ENCODE data around the gene UTP18. TPM values are rescaled to one million over a fixed set of nuclear protein-coding genes. Genes with fewer than 3 reads are reported as not detected.
"Not testable (repeated sequence)": the region's sequence is repeated elsewhere in the genome, so short reads cannot be mapped to it uniquely, and the experiment has no call there.

Gene UTP18
- total and polyA plus RNA-seq, 4 donors, result 12.0 to 21.0 (median 17.0) TPM

- Histone ChIP-seq H3K27ac (ENCODE audit: low read depth in 1 of 2, low read length in 2 of 2) (no peak overlapping the region), H3K27me3 (ENCODE audit: control insufficient read depth in 1 of 2, insufficient read depth in 2 of 2, low read length in 1 of 2) (no peaks in the 10 kb centered on the region), H3K36me3 (ENCODE audit: control insufficient read depth in 1 of 2, insufficient read depth in 2 of 2, low read length in 1 of 2) (peaks cover 0 to 4% of the 10 kb centered on the region in 2 donors), H3K9me3 (ENCODE audit: control insufficient read depth, low read length) (no peaks in the 10 kb centered on the region), H3K4me3 (ENCODE audit: low read length in 2 of 2) (no peak overlapping the region), H3K4me1 (ENCODE audit: control insufficient read depth in 1 of 2, insufficient read depth in 2 of 2, low read length in 2 of 2) (no peaks in the 10 kb centered on the region)
- 50% methylated on average over 10 of the region's 10 CpGs for WGBS, 2 donors
- ATAC-seq (ENCODE audit: low FRiP score) (no peak), DNase-seq (no peak)
- intact Hi-C loops (cut with DNase I), result loop anchor here (10.0 kb wide), 1 partner anchor 236 kb away; no protein-coding TSS in a partner anchor
These were observed 38.4 kb downstream of the UTP18 start for GRCh38 chr17:51298508-51299371.

- Histone ChIP-seq H3K27ac (ENCODE audit: low read depth in 1 of 2, low read length in 2 of 2) (no peak overlapping the region), H3K4me3 (ENCODE audit: low read length in 2 of 2) (no peak overlapping the region), H3K27me3 (ENCODE audit: control insufficient read depth in 1 of 2, insufficient read depth in 2 of 2, low read length in 1 of 2) (no peaks in the 10 kb centered on the region), H3K4me1 (ENCODE audit: control insufficient read depth in 1 of 2, insufficient read depth in 2 of 2, low read length in 2 of 2) (no peaks in the 10 kb centered on the region), H3K9me3 (ENCODE audit: control insufficient read depth, low read length) (no peaks in the 10 kb centered on the region), H3K36me3 (ENCODE audit: control insufficient read depth in 1 of 2, insufficient read depth in 2 of 2, low read length in 1 of 2) (peaks cover 0 to 4% of the 10 kb centered on the region in 2 donors)
- DNase-seq (no peak), ATAC-seq (ENCODE audit: low FRiP score) (no peak)
- WGBS, 2 donors, result 91 to 92% methylated on average over 4 of the region's 4 CpGs
- intact Hi-C loops (cut with DNase I), result loop anchor here (10.0 kb wide), 1 partner anchor 235 kb away; no protein-coding TSS in a partner anchor
These were observed 39.5 kb downstream of the UTP18 start for GRCh38 chr17:51299859-51300258.

- no peaks in the 10 kb centered on the region for H3K9me3 ChIP-seq (ENCODE audit: control insufficient read depth, low read length)
- no peaks in the 10 kb centered on the region for H3K36me3 ChIP-seq (ENCODE audit: control insufficient read depth in 1 of 2, insufficient read depth in 2 of 2, low read length in 1 of 2)
- intact Hi-C loops (cut with DNase I), result no loop called here
- no peaks in the 10 kb centered on the region for H3K27me3 ChIP-seq (ENCODE audit: control insufficient read depth in 1 of 2, insufficient read depth in 2 of 2, low read length in 1 of 2)
- DNase-seq (no peak), ATAC-seq (ENCODE audit: low FRiP score) (no peak)
- no peak overlapping the region for H3K4me3 ChIP-seq (ENCODE audit: low read length in 2 of 2)
- H3K27ac ChIP-seq (ENCODE audit: low read depth in 1 of 2, low read length in 2 of 2), result no peak overlapping the region
- no peaks in the 10 kb centered on the region for H3K4me1 ChIP-seq (ENCODE audit: control insufficient read depth in 1 of 2, insufficient read depth in 2 of 2, low read length in 2 of 2)
- WGBS, 2 donors, result 94% methylated on average over 9 of the region's 9 CpGs
These were observed 44.8 kb downstream of the UTP18 start for GRCh38 chr17:51305182-51305581.

GRCh38 chr17:51312003-51312402 lies 51.7 kb downstream of the UTP18 start:
- H3K9me3 ChIP-seq (ENCODE audit: control insufficient read depth, low read length); H3K4me1 ChIP-seq (ENCODE audit: control insufficient read depth in 1 of 2, insufficient read depth in 2 of 2, low read length in 2 of 2); H3K27ac ChIP-seq (ENCODE audit: low read depth in 1 of 2, low read length in 2 of 2); H3K4me3 ChIP-seq (ENCODE audit: low read length in 2 of 2); H3K27me3 ChIP-seq (ENCODE audit: control insufficient read depth in 1 of 2, insufficient read depth in 2 of 2, low read length in 1 of 2); H3K36me3 ChIP-seq (ENCODE audit: control insufficient read depth in 1 of 2, insufficient read depth in 2 of 2, low read length in 1 of 2); intact Hi-C loops (cut with DNase I); DNase-seq; ATAC-seq (ENCODE audit: low FRiP score): not testable (repeated sequence)
- 81 to 87% methylated on average over 1 of the region's 1 CpG for WGBS, 2 donors

- intact Hi-C loops (cut with DNase I), result no loop called here
- Histone ChIP-seq H3K27me3 (ENCODE audit: control insufficient read depth in 1 of 2, insufficient read depth in 2 of 2, low read length in 1 of 2) (no peaks in the 10 kb centered on the region), H3K4me3 (ENCODE audit: low read length in 2 of 2) (no peak overlapping the region), H3K4me1 (ENCODE audit: control insufficient read depth in 1 of 2, insufficient read depth in 2 of 2, low read length in 2 of 2) (no peaks in the 10 kb centered on the region), H3K27ac (ENCODE audit: low read depth in 1 of 2, low read length in 2 of 2) (no peak overlapping the region), H3K36me3 (ENCODE audit: control insufficient read depth in 1 of 2, insufficient read depth in 2 of 2, low read length in 1 of 2) (no peaks in the 10 kb centered on the region), H3K9me3 (ENCODE audit: control insufficient read depth, low read length) (no peaks in the 10 kb centered on the region)
- DNase-seq (no peak), ATAC-seq (ENCODE audit: low FRiP score) (no peak)
- 90 to 95% methylated on average over 1 of the region's 1 CpG for WGBS, 2 donors
These were observed 58.8 kb downstream of the UTP18 start for GRCh38 chr17:51319186-51319585.

- Histone ChIP-seq H3K4me1 (ENCODE audit: control insufficient read depth in 1 of 2, insufficient read depth in 2 of 2, low read length in 2 of 2) (no peaks in the 10 kb centered on the region), H3K36me3 (ENCODE audit: control insufficient read depth in 1 of 2, insufficient read depth in 2 of 2, low read length in 1 of 2) (no peaks in the 10 kb centered on the region), H3K9me3 (ENCODE audit: control insufficient read depth, low read length) (peaks cover 2% of the 10 kb centered on the region), H3K27ac (ENCODE audit: low read depth in 1 of 2, low read length in 2 of 2) (no peak overlapping the region), H3K4me3 (ENCODE audit: low read length in 2 of 2) (no peak overlapping the region), H3K27me3 (ENCODE audit: control insufficient read depth in 1 of 2, insufficient read depth in 2 of 2, low read length in 1 of 2) (peaks cover 0 to 3% of the 10 kb centered on the region in 2 donors)
- 29 to 31% methylated on average over 3 of the region's 3 CpGs for WGBS, 2 donors
- ATAC-seq (ENCODE audit: low FRiP score) (no peak), DNase-seq (no peak)
- intact Hi-C loops (cut with DNase I), result no loop called here
These were observed 62.2 kb downstream of the UTP18 start for GRCh38 chr17:51322390-51323029.

- Histone ChIP-seq H3K4me3 (ENCODE audit: low read length in 2 of 2) (no peak overlapping the region), H3K4me1 (ENCODE audit: control insufficient read depth in 1 of 2, insufficient read depth in 2 of 2, low read length in 2 of 2) (no peaks in the 10 kb centered on the region), H3K27me3 (ENCODE audit: control insufficient read depth in 1 of 2, insufficient read depth in 2 of 2, low read length in 1 of 2) (peaks cover 0 to 3% of the 10 kb centered on the region in 2 donors), H3K9me3 (ENCODE audit: control insufficient read depth, low read length) (peaks cover 2% of the 10 kb centered on the region), H3K27ac (ENCODE audit: low read depth in 1 of 2, low read length in 2 of 2) (no peak overlapping the region), H3K36me3 (ENCODE audit: control insufficient read depth in 1 of 2, insufficient read depth in 2 of 2, low read length in 1 of 2) (no peaks in the 10 kb centered on the region)
- no peak for ATAC-seq (ENCODE audit: low FRiP score)
- intact Hi-C loops (cut with DNase I), result no loop called here
- whole genome bisulfite sequencing, 2 donors, result 76 to 81% methylated on average over 7 of the region's 7 CpGs
- no peak for DNase-seq
These were observed 65.1 kb downstream of the UTP18 start for GRCh38 chr17:51325471-51325870.

GRCh38 chr17:51330861-51331503 lies 70.6 kb downstream of the UTP18 start:
- 68 to 71% methylated on average over 7 of the region's 7 CpGs for WGBS, 2 donors
- intact Hi-C loops (cut with DNase I); ATAC-seq (ENCODE audit: low FRiP score); H3K4me3 ChIP-seq (ENCODE audit: low read length in 2 of 2); H3K27ac ChIP-seq (ENCODE audit: low read depth in 1 of 2, low read length in 2 of 2); H3K4me1 ChIP-seq (ENCODE audit: control insufficient read depth in 1 of 2, insufficient read depth in 2 of 2, low read length in 2 of 2); H3K27me3 ChIP-seq (ENCODE audit: control insufficient read depth in 1 of 2, insufficient read depth in 2 of 2, low read length in 1 of 2); DNase-seq; H3K36me3 ChIP-seq (ENCODE audit: control insufficient read depth in 1 of 2, insufficient read depth in 2 of 2, low read length in 1 of 2); H3K9me3 ChIP-seq (ENCODE audit: control insufficient read depth, low read length): not testable (repeated sequence)

Data from aorta (tissue), 5 donors.